GM12878 (cell line): ENCODE results near the gene UNC5B. TPM values are rescaled to one million over a fixed set of nuclear protein-coding genes. Genes with fewer than 3 reads are reported as not detected.

Source experiments
- ATAC-seq: fragments of 200-7000 bp; cut with Tn5 transposase; 3 replicates; pipeline ENCODE4 v1.9.1; 2020; ENCODE audit warnings: mild to moderate bottlenecking, moderate library complexity
- BruUV-seq: library from RNA; stranded (reverse); fragments of 400-500 nt; replicated peaks from 2 replicates; lab custom pipeline; 2021; lab: Mats Ljungman, UMichigan
- CTCF ChIA-PET: fragments of 300-600 bp; sonication (Branson Sonifier 250); formaldehyde crosslinking; extraction: SDS; loops from one replicate; lab custom pipeline; 2021; ENCODE audit warnings: inconsistent platforms; lab: Yijun Ruan, JAX
- POLR2A ChIA-PET: fragments of 350-600 bp; formaldehyde crosslinking; extraction: SDS; loops from one replicate; lab custom pipeline; 2021; ENCODE audit warnings: inconsistent platforms; lab: Charles Lee
- RAD21 ChIA-PET: fragments of 300-600 bp; sonication (Branson Sonifier 250); formaldehyde crosslinking; loops from one replicate; lab custom pipeline; 2023; ENCODE audit warnings: antibody characterized with exemption; ENCODE audit not compliant: unreplicated experiment; lab: Charles Lee
- SMC1A ChIA-PET: fragments of 300-600 bp; sonication (Branson Sonifier 250); formaldehyde crosslinking; loops from one replicate; lab custom pipeline; 2023; ENCODE audit not compliant: unreplicated experiment, uncharacterized antibody; lab: Charles Lee
- DNase-seq: peaks from one replicate; pipeline ENCODE4 v3.0.0-alpha.2; 2011; ENCODE audit warnings: low read depth, low spot score
- FAIRE-seq: peaks from 3 replicates; lab custom pipeline; 2011; peaks lifted over from hg19 to GRCh38; lab: Jason Lieb, UNC
- H2AFZ ChIP-seq: 2 replicates; pipeline ENCODE4 v1.6.0; 2011; ENCODE audit warnings: low read depth, low read length, control low read depth; ENCODE audit not compliant: control insufficient read depth
- H3K27ac ChIP-seq: 2 replicates; pipeline ENCODE4 v1.5.1; 2011; ENCODE audit warnings: control low read depth; ENCODE audit not compliant: control insufficient read depth, insufficient read depth
- H3K27me3 ChIP-seq, 2 experiments: replicated peaks in 1 of 2; 2 replicates each; pipeline versions ENCODE4 v1.6.0 to v1.6.1; 2011; ENCODE audit warnings: low read length in 1 of 2; ENCODE audit not compliant: control insufficient read depth in 2 of 2, insufficient read depth in 2 of 2
- H3K36me3 ChIP-seq, 2 experiments: 2 replicates each; pipeline ENCODE4 v1.5.1; 2011; ENCODE audit warnings: low read length in 1 of 2; ENCODE audit not compliant: control insufficient read depth in 2 of 2, insufficient read depth in 2 of 2
- H3K4me1 ChIP-seq: 2 replicates; pipeline ENCODE4 v1.6.1; 2011; ENCODE audit warnings: mild to moderate bottlenecking, low read length, moderate library complexity, mixed read lengths; ENCODE audit not compliant: control insufficient read depth, insufficient read depth
- H3K4me2 ChIP-seq: 2 replicates; pipeline ENCODE4 v1.6.0; 2011; ENCODE audit warnings: control low read depth; ENCODE audit not compliant: control insufficient read depth, insufficient read depth
- H3K4me3 ChIP-seq: fragments of 200-600 bp; sonication (generic); 2 replicates; pipeline ENCODE4 v1.5.1; 2016
- H3K79me2 ChIP-seq: 2 replicates; pipeline ENCODE4 v1.6.0; 2011; ENCODE audit warnings: low read length; ENCODE audit not compliant: control insufficient read depth, insufficient read depth
- H3K9ac ChIP-seq: 2 replicates; pipeline ENCODE4 v1.8.0; 2011; ENCODE audit warnings: low read length, control low read depth, mixed read lengths; ENCODE audit not compliant: control insufficient read depth, insufficient read depth
- H3K9me3 ChIP-seq: replicated peaks from 3 replicates; pipeline ENCODE4 v1.5.1; 2011; ENCODE audit warnings: mild to moderate bottlenecking, low read length; ENCODE audit not compliant: control insufficient read depth, insufficient read depth
- H4K20me1 ChIP-seq: 2 replicates; pipeline ENCODE4 v1.6.0; 2011; ENCODE audit not compliant: control insufficient read depth, insufficient read depth
- FOXK2 ChIP-seq: fragments of 450-650 bp; IDR thresholded peaks from 2 replicates; pipeline ENCODE4 v1.6.1; 2017; ENCODE audit warnings: mild to moderate bottlenecking, moderate library complexity
- MTA2 ChIP-seq: fragments of 450-650 bp; IDR thresholded peaks from 2 replicates; pipeline ENCODE4 v1.6.1; 2016; ENCODE audit warnings: low read depth, mild to moderate bottlenecking, moderate library complexity
- NR2F1 ChIP-seq: fragments of 450-650 bp; conservative IDR thresholded peaks from 2 replicates; pipeline ENCODE4 v1.6.1; 2017; ENCODE audit warnings: mild to moderate bottlenecking
- WGBS: methylation state at CpG from one replicate; pipeline ENCODE4 v1.1.6; 2016; ENCODE audit warnings: low lambda C conversion rate; ENCODE audit not compliant: insufficient replicate concordance, insufficient coverage; ENCODE audit errors: missing lambda C conversion rate; 5-methylcytosine and 5-hydroxymethylcytosine counted together
- in situ Hi-C: fragments of 300-500 bp; cut with MboI; formaldehyde crosslinking; loops from 9 replicates; pipeline ENCODE4 v1.14.3; 2018; ENCODE audit warnings: mixed read lengths
- intact Hi-C: fragments of 100-400 bp; cut with micrococcal nuclease; formaldehyde crosslinking; loops from one replicate; pipeline ENCODE4 v1.14.2; 2022; ENCODE audit not compliant: unreplicated experiment
- polyA plus RNA-seq, 11 experiments: library from polyadenylated mRNA; depleted of rRNA in 4 of 11; unstranded in 6 of 11; stranded (reverse) in 5 of 11; fragments of >200 nt; fragmentation: Nextera tagmentation in 4 of 11; fragmentation: Illumina TruSeq in 1 of 11; extraction: Ambion mirVana in 4 of 11; extraction: Trizol in 1 of 11; gene quantifications; 1 replicate in 1 of 11; 2 replicates in 10 of 11; pipeline versions ENCODE4 v1.2.1 to v1.2.3, GENCODE V29; 2011 to 2016; ENCODE audit warnings: inconsistent platforms in 2 of 11, missing spikeins in 2 of 11, low read depth in 1 of 11
- total RNA-seq, 4 experiments: library from RNA; depleted of rRNA in 3 of 4; stranded (reverse); fragments of >200 nt in 3 of 4; fragmentation: Illumina TruSeq in 1 of 4; extraction: Trizol in 1 of 4; gene quantifications; 2 replicates each; pipeline versions ENCODE4 v1.2.1 to v1.2.3, GENCODE V29; 2013 to 2021
- TF ChIP-seq, protein P1 (sequence below): fragments of 450-650 bp; IDR thresholded peaks from 2 replicates; pipeline ENCODE4 v1.6.1; 2017; ENCODE audit warnings: low read depth, mild to moderate bottlenecking, moderate library complexity

Gene UNC5B
- total and polyA plus RNA-seq, 10 of the 15 experiments (the other 5 are each of a cell fraction or from before 2014, with no cell fraction given) = 0.03 to 0.08 TPM; not detected in 8

DNA sequence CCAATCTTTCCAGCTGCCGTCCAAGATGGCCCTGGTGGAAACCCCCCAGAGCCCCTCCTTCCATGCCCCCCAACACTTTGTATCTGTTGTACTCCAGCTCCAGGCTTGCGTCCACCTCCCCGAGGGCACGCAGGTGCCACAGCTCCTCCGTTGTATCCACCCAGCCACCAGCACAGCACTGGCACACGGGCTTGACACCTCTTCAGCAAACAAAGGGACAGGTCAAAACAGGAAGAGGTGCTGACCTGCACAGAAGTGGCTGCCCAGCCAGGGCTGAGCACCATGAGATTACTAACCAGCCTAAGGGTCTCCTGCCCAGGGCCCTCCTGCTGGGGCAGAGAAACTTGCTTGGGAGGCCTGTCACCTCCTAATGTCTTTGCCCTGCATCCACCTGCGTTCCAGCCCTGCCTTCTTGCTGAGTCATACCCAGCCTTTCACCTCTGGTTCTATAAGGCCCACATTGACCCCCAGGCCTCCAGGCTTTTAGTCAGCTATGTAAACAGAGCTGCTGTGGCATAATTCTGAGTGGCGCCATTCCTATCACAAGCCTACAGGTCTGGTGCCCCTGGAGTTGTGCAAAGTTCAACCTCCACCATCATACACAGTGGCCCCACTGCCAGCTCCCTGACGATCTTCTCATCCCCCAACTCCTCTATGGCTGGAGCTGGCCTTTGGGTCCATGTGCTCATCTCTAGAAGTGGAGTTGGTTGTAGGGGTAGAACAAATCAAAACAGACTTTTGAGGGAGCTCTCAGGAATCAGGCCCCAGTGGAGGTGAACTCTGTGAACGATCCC lies 127.6 kb downstream of the UNC5B start:
- Histone ChIP-seq H3K79me2 (no peaks in the 10 kb centered on the region), H3K36me3 (no peaks in the 10 kb centered on the region), H3K27ac (no peak overlapping the region), H3K9ac (no peak overlapping the region), H2AFZ (no peak overlapping the region), H3K4me2 (no peak overlapping the region), H3K4me1 (no peaks in the 10 kb centered on the region), H3K4me3 (no peak overlapping the region), H4K20me1 (no peaks in the 10 kb centered on the region), H3K9me3 (no peaks in the 10 kb centered on the region), H3K27me3 (no peaks in the 10 kb centered on the region)
- WGBS = 63% methylated on average over 10 of the region's 10 CpGs
- TF ChIP-seq, protein P1, sequence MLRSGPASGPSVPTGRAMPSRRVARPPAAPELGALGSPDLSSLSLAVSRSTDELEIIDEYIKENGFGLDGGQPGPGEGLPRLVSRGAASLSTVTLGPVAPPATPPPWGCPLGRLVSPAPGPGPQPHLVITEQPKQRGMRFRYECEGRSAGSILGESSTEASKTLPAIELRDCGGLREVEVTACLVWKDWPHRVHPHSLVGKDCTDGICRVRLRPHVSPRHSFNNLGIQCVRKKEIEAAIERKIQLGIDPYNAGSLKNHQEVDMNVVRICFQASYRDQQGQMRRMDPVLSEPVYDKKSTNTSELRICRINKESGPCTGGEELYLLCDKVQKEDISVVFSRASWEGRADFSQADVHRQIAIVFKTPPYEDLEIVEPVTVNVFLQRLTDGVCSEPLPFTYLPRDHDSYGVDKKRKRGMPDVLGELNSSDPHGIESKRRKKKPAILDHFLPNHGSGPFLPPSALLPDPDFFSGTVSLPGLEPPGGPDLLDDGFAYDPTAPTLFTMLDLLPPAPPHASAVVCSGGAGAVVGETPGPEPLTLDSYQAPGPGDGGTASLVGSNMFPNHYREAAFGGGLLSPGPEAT = no peak
- no peak for TF ChIP-seq MTA2
- TF ChIP-seq NR2F1 = peak; percentile 56
- 0 out of 2 replicates have a peak, but pooled peaks have one; percentile 6 for TF ChIP-seq FOXK2
- SMC1A ChIA-PET = interaction anchor here (1.1 to 1.5 kb wide), 2 partner anchors 21 to 231 kb away, joined by 3 to 4 read pairs; partner anchors contain the start of gene SLC29A3
- no peak for DNase-seq
- FAIRE-seq = no peak
- in situ Hi-C loops = no loop called here
- BruUV-seq = no TSS peak
- CTCF ChIA-PET = interaction anchor here (1.5 to 1.6 kb wide), 3 partner anchors 20 to 44 kb away, joined by 3 to 4 read pairs (median 3); no protein-coding TSS in a partner anchor
- POLR2A ChIA-PET = no interaction called here
- intact Hi-C loops = no loop called here
- RAD21 ChIA-PET = no interaction called here
- peak; percentile 52; the same call in 2 of the 3 replicates for ATAC-seq
